Measurements from ENCODE around the gene KCNA5.

KCNA5 gene

GRCh38 chr12:5030066-5030465 lies 13.6 kb upstream of the KCNA5 start:
- DNase-seq: no peak

GRCh38 chr12:5031242-5031641 lies 12.4 kb upstream of the KCNA5 start:
- no peak for DNase-seq

- DNase-seq: no peak
These were observed 11.7 kb upstream of the KCNA5 start for GRCh38 chr12:5031958-5032357.

- DNase-seq: no peak
These were observed 10.9 kb upstream of the KCNA5 start for GRCh38 chr12:5032821-5033220.

GRCh38 chr12:5033883-5034282 lies 9.8 kb upstream of the KCNA5 start:
- DNase-seq: no peak

DNA sequence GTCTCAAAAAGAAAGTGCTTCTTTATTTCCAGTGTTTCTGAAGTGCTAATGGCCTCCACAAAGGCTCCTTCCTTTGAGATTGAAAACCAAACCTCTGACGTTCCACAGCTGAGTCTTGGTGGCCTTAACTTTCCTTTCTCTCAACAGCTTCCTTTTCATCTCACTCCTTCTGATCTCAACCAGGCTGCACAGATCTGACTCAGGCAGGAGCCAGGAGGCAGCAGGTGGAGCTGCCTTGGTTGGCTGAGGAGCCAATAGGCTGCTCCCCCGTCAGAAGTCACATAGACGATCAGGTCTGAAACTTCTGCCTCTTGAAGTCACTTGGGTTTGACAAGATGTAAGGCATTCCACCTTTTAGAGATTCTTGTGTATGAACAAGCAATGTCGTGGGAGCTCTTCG lies 9.1 kb upstream of the KCNA5 start:
- DNase-seq: no peak

DNA sequence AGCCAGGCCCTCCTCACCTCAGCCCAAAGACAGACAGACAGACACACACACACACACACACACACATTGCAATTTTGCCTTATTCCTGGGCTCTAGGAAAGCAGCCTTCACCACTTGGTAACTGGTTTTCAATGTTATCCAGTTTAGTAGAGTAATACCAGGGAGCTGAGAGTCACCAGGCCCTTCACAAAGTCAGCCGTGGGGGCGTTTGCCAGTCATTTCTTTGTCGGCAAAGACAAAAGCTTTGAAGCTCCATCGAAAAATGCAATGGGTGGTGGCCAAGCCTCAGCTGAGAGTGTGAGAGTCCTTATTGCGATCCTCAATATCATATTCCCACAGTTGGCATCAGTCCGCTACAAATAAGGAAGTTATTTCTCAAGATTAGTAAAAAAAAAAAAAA lies 8.1 kb upstream of the KCNA5 start:
- DNase-seq: no peak

- DNase-seq: no peak
These were observed 7.6 kb upstream of the KCNA5 start for GRCh38 chr12:5036031-5036430.

DNA sequence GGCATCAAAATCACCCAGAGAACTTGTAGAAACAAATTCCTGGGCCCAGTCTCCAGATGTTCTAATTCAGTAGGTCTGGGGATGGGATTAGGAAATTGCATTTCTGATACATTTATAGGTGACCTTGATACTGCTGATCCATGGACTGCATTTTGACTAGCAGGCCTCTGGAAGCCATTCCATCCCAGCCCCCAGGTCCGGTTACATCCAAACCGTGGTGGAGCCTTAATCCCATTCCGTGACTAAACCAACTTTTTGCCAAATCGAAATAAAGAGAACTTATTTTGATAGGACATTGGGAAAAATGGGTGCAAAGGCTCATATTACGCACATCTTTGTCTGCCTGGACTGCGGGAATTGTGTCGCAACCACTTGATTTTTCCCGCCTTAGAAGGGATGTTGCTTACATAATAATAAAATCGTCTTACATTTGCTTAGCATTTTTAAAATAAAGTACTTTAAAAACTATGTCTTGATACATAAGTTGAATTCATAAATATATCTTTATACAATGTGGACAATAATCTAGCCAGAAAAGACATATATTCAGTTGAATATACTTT lies 5.8 kb upstream of the KCNA5 start:
- DNase-seq: no peak

DNA sequence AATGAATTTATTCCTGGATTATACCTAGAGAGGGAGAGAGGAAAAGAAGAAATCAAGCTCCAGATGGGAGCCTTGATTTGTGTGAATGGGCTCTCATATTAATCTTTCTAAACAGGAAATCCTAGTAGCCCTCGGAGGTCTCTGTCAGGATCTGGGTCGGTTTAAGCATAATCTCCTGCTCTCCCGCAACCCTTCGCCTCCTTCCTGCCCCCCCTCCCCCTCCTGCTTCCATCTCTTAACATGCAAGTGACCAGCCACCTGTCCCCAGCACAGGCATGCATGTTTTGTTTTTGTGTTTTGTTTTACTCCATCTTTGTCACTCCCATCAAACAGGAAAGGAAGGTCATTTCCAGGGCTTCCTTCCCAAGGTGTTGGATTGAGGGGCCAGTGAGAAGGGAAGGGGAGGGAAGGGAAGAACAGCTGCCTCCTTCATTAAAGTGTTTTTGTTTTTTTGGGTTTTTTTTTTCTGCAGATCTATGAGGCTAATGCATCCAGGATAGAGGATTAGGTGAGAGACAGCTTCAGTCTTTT lies 4.8 kb upstream of the KCNA5 start:
- no peak for DNase-seq

DNA sequence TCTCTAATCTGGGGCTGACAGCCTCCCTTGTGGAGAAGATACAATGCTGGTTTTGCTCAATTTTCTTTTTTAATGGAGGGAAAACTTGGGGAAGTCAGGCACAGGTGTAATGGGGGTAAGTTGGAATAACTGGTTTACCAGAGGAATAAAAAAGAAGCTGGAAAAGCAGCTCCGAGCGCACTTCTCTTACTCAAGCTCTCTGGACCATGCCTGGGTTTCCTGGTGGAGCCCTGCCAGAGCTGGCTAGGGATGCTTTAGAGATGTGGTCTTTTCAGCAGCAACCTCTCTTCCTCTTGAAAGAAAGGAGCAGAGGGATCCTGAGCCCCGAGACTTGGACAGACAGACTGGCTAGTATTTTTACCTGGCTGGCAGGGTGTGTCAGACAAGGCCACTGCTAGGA lies 3.9 kb upstream of the KCNA5 start:
- DNase-seq: no peak

DNA sequence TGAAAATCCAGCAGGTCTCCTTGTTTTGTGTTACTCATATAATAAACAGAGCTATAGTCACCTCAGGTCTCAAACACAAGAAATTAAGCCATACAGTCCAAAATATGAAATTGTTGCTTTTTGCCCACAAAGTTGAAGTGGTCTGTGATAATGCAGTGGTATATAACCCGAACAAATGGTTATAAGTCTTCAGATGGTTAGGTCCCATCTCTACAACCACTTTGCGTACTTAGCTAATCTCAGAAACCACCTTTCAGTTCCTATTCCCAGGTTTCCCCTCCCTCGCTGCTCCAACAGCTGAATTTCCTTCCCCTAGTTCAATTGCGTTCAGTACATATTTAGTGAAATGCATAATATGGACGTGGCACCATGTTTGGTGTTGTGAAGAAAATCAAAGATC lies 3.3 kb upstream of the KCNA5 start:
- no peak for DNase-seq

GRCh38 chr12:5044420-5045295 lies 979 bp downstream of the KCNA5 start:
- DNase-seq: no peak

GRCh38 chr12:5047094-5047493 lies 3.4 kb downstream of the KCNA5 start:
- DNase-seq: no peak

- no peak for DNase-seq
These were observed 4.0 kb downstream of the KCNA5 start for GRCh38 chr12:5047729-5048128.

- DNase-seq: no peak
These were observed 6.9 kb downstream of the KCNA5 start for GRCh38 chr12:5050542-5050941.

- DNase-seq: no peak
These were observed 7.7 kb downstream of the KCNA5 start for GRCh38 chr12:5051334-5051733.

DNA sequence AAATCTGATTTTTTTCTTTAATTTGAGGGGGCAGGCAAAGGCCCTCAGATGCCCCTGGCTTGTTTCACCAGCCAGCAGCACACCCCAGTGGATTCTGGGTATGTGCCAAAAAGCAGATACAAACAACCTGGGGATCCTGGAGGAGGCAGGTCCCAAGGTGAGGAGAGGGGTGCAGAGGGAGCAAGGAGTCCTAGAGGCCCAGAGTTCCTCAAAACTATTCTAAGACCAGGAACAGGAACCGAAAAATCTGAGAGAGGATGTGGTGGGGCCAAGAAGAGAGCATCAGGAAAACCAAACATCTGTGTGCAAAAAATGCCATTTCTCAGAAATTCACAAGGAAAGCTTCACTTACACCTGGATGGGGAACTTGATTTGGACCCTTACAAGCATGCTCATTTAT lies 8.2 kb downstream of the KCNA5 start:
- no peak for DNase-seq

DNA sequence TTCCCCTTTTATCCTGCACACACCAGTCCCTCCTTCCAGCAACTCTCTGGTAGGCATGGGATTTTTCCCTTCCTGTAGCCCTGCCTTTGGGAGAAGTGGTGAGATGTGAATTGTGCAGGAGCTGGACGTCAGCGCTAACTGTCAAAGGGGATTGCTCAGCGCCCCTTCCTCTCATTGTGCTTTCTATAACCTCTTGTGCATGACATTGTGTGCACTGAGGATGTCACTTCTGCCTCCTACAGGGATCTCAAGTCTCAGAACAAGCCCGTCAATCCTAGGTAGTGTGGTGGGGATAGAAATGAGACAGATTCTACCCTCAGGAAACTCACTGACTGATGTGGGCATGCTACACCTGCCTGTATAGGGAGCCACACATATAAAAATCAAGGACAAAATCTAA lies 8.7 kb downstream of the KCNA5 start:
- DNase-seq: no peak

DNA sequence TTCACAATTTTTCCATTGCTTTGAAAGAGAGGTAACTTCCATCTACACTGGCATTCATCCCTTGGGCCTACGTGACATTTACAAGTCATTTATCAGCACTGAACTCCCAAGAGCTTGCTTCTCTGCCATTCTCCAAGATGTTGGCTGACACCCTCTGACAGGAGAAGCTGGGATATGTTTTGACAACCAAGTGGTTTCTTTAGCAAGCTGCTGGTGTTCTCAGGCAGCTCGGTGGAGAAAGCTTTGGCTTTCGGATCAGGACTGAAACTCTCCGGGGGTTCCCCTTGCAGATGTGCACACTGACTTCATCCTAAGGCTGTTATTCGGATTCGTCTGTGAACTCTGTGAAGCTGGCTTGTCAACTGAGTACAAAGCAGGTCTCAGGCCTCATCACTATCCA lies 15.7 kb downstream of the KCNA5 start:
- no peak for DNase-seq

DNA sequence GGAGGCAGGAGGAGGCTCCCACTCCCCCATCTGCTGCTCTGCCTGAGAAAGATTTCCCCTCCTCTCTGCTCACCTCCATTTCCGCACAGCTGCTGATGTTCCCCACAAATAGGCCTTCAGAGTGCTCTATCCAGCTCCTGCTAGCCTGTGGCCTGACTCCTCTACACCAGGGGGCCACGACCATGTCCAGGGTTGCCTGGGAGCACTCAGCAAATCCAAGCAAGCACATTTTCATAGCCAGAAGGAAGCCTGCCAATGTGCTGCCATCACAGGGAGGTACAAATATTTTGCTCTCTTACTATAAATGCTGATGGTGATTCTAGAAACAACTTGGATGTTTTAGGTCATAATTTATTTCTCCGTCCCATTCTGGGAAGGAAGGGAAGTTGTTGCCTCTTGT lies 17.3 kb downstream of the KCNA5 start:
- no peak for DNase-seq

DNA sequence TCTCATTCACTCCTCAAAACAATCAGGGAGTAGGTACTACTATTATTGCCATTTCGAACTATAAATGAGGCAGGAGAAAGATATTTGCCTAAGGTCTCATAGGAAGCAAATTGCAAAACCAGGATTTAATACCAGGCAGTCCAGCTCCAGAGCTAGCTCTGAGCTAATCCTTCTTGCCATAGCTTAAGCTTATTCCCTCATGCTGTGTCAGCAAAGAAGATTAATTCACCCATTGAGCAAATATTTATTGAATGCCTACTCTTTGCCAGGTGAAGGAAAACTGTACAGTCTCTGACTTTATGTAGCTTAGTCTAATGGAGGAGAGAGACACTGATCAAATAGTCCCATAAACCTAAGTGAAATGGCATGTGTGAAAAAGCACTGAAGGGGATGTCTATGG lies 19.5 kb downstream of the KCNA5 start:
- no peak for DNase-seq

GRCh38 chr12:5064913-5065490 lies 21.3 kb downstream of the KCNA5 start:
- no peak for DNase-seq

GRCh38 chr12:5066251-5066650 lies 22.6 kb downstream of the KCNA5 start:
- no peak for DNase-seq

All from NK-92 treated with Interleukin-12 subunit alpha and Interleukin-12 subunit beta, amount 100 ng/mL, for 24 hours (cell line).